Left lung (tissue), 10 donors: ENCODE measurements around the gene C19orf12. TPM values are rescaled to one million over a fixed set of nuclear protein-coding genes. Genes with fewer than 3 reads are reported as not detected.
A peak's percentile ranks its signal among the peaks of the same experiment; 100 is the strongest.

Experiments used
- ATAC-seq: fragments of 200-7000 bp; cut with Tn5 transposase; one replicate; pipeline ENCODE4 v1.9.1; 2020; ENCODE audit warnings: moderate library complexity
- DNase-seq, 4 donors: peaks; one replicate each; pipeline ENCODE4 v3.0.0-alpha.2; 2013 to 2020
- H3K27ac ChIP-seq, 2 donors: fragments of 200-600 bp; sonication (generic) in 1 of 2; one replicate each; pipeline versions ENCODE4 v1.5.0 to v1.8.0; 2020 to 2021
- H3K27me3 ChIP-seq, 2 donors: fragments of 200-600 bp; sonication (generic) in 1 of 2; one replicate each; pipeline versions ENCODE4 v1.5.0 to v1.8.0; 2020 to 2021
- H3K36me3 ChIP-seq, 2 donors: fragments of 200-600 bp; sonication (generic) in 1 of 2; one replicate each; pipeline versions ENCODE4 v1.5.0 to v1.8.0; 2020 to 2021
- H3K4me1 ChIP-seq, 2 donors: fragments of 200-600 bp; one replicate each; pipeline ENCODE4 v1.8.0; 2021
- H3K4me3 ChIP-seq, 2 donors: fragments of 200-600 bp; sonication (generic) in 1 of 2; one replicate each; pipeline versions ENCODE4 v1.5.0 to v1.8.0; 2020 to 2021; ENCODE audit warnings: mild to moderate bottlenecking in 1 of 2
- H3K9me3 ChIP-seq, 2 donors: fragments of 200-600 bp; sonication (generic) in 1 of 2; one replicate each; pipeline versions ENCODE4 v1.5.0 to v1.8.0; 2020 to 2021
- CTCF ChIP-seq, 2 donors: fragments of 200-600 bp; sonication (generic) in 1 of 2; IDR thresholded peaks; one replicate each; pipeline versions ENCODE4 v1.5.0 to v1.8.0; 2021; ENCODE audit warnings: antibody characterized with exemption in 2 of 2
- intact Hi-C, 2 donors: fragments of 100-400 bp; cut with DNase I; formaldehyde crosslinking; loops; one replicate each; pipeline versions ENCODE4 v1.11.2 to v1.14.2; 2022
- polyA plus RNA-seq, 6 donors: library from polyadenylated mRNA; unstranded; fragments of 120-200 nt; gene quantifications; one replicate each; pipeline ENCODE4 v1.2.1, GENCODE V29; 2013; ENCODE audit not compliant: insufficient read length in 6 of 6
- total RNA-seq, 2 donors: library from RNA; stranded (reverse); fragmentation: NEBNext Ultra II Directional; extraction: Animal tissue kit (Norgen Biotek cat#: 25700); gene quantifications; one replicate each; pipeline ENCODE4 v1.2.1, GENCODE V29; 2021
- donor health status: DM: no; HTN: yes; CAD: no.
- donor health status: DM: no; HTN: no; CAD: no.

C19orf12 gene
- total and polyA plus RNA-seq, 8 donors = 18.6 to 25.6 (median 21.7) TPM

- intact Hi-C loops = no loop called here
- DNase-seq = peak in 2 of 4 donors; percentile 60 to 70
- H3K4me3 ChIP-seq = no peak overlapping the region
These were observed 52.3 kb downstream of the C19orf12 start for GRCh38 chr19:29662604-29663404.

GRCh38 chr19:29662278-29662603 is 52.8 kb downstream of the C19orf12 start:
- ATAC-seq (no peak), DNase-seq (no peak)
- Histone ChIP-seq H3K36me3 (no peaks in the 10 kb centered on the region), H3K27ac (peak overlapping the region; percentile 35 to 89), H3K9me3 (no peaks in the 10 kb centered on the region), H3K4me3 (no peak overlapping the region), H3K27me3 (peaks cover 0 to 12% of the 10 kb centered on the region in 2 donors), H3K4me1 (peaks cover 9 to 24% of the 10 kb centered on the region in 2 donors)
- intact Hi-C loops = no loop called here
- TF ChIP-seq CTCF (IDR thresholded peaks at IDR 0.05) = no peak

More at GRCh38 chr19:29662604-29663404, 52.3 kb downstream of the C19orf12 start:
- peak; percentile 19 for ATAC-seq
- Histone ChIP-seq H3K27me3 (peaks cover 0 to 12% of the 10 kb centered on the region in 2 donors), H3K27ac (peak overlapping the region; percentile 35 to 89), H3K9me3 (no peaks in the 10 kb centered on the region), H3K36me3 (no peaks in the 10 kb centered on the region), H3K4me1 (peaks cover 13 to 29% of the 10 kb centered on the region in 2 donors)
- TF ChIP-seq CTCF (IDR thresholded peaks at IDR 0.05) = no peak

GRCh38 chr19:29660835-29661234 is 54.2 kb downstream of the C19orf12 start:
- ATAC-seq (no peak), DNase-seq (no peak)
- Histone ChIP-seq H3K27ac (no peak overlapping the region), H3K9me3 (no peaks in the 10 kb centered on the region), H3K4me3 (no peak overlapping the region), H3K36me3 (no peaks in the 10 kb centered on the region), H3K27me3 (peaks cover 0 to 5% of the 10 kb centered on the region in 2 donors), H3K4me1 (peaks cover 4 to 12% of the 10 kb centered on the region in 2 donors)
- no peak for TF ChIP-seq CTCF (IDR thresholded peaks at IDR 0.05)
- intact Hi-C loops = no loop called here

GRCh38 chr19:29658221-29658991 is 56.7 kb downstream of the C19orf12 start:
- no peak overlapping the region for H3K4me3 ChIP-seq
- no peaks in the 10 kb centered on the region for H3K36me3 ChIP-seq
- H3K27ac ChIP-seq = no peak overlapping the region
- H3K27me3 ChIP-seq = no peaks in the 10 kb centered on the region
- ATAC-seq (no peak), DNase-seq (no peak)
- no peak for TF ChIP-seq CTCF (IDR thresholded peaks at IDR 0.05)
- peaks cover 0 to 3% of the 10 kb centered on the region in 2 donors for H3K9me3 ChIP-seq
- peaks cover 0 to 4% of the 10 kb centered on the region in 2 donors for H3K4me1 ChIP-seq
- intact Hi-C loops = no loop called here
